Cardiac septum (tissue), 1 donor: ENCODE results near the gene PTTG1. TPM values are rescaled to one million over a fixed set of nuclear protein-coding genes. Genes with fewer than 3 reads are reported as not detected.

Source experiments
- DNase-seq: peaks from one replicate; pipeline ENCODE4 v3.0.0-alpha.2; 2020; ENCODE audit warnings: low spot score
- intact Hi-C: fragments of 100-400 bp; cut with DNase I; formaldehyde crosslinking; loops from one replicate; pipeline ENCODE4 v1.14.0; 2022
- microRNA-seq: library from miRNA; unstranded; fragments of <30 nt; microRNA quantifications from one replicate; pipeline ENCODE4 v1.2.0, GENCODE V29; 2020
- total RNA-seq: library from RNA; stranded (reverse); fragmentation: NEBNext Ultra II Directional; extraction: Animal tissue kit (Norgen Biotek cat#: 25700); gene quantifications from one replicate; pipeline ENCODE4 v1.2.1, GENCODE V29; 2021
- donor health status: DM: no; HTN: no; CAD: no.

The PTTG1 gene
- total RNA-seq, 1 donor from 2014 or later = 1.0 TPM

DNA sequence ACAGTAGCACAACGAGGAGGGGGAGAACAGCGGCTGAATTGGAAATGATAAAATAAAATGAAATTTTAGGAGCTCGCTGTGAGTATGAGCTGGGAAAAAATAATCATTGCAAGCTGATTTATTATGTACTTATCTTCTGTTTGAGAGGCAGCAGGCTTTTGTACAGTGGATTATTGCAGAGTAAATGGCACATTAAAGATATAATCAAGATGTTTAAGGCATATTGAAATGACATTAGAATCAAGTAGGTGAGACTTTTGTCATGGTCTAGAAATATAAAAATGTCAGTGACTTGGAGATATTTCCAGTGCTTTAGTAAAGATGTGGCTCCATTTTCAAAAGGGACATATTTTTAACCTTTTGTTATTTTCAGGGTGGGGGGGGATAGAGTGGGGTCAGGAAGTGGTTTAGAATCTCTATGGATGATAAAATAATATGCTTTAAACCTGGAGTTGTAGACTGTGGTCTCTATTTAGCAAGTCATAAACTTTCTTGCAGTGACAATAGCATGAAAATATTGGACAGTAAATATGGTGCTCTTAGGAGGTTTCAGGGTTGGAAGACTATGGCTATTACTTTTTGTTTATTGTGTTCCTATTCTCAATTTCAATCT is 46.8 kb downstream of the PTTG1 start:
- intact Hi-C loops = no loop called here

DNA sequence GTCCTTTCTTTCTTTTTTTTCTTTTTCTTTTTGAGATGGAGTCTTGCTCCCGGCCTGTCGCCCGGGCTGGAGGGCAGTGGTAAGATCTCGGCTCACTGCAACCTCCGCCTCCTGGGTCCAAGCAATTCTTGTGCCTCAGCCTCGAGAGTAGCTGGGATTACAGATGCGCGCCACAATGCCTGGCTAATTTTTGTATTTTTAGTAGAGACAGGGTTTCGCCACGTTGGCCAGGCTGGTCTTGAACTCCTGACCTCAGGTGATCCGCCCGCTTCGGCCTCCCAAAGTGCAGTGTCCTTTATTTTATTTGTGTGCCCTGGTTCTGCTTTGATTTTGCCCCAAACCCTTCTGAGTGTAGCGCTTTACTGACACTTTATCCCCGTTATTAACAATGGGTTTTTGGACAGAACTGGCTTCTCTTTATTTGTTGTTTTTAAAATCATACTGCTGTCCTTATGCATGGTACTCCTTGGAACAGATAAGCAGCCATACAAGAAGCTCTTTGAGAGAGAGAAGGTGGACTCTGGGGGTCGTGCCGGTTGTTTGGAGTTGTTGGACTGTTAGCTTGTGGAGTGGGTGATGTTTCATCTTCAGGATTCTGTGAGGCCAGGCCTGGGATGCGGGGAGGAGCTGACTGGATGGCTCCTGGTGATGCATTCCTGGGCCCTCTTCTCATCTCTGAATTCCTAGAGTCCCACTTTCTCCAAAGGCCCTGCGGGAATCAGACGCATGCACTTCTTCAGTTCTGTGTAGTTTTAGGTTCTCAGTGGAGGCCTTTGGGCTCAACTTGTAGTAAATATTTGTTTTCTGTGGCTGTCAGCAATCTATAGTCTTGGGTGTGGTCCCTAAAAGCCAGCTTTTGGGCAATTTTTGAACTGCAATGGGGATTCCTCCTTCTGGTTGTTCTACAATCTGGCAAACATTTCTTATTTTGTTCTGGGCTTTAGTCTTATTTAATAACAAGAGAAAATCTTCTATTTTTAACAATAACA is 47.8 kb downstream of the PTTG1 start:
- no peak for DNase-seq
- intact Hi-C loops = no loop called here

More for the DNA sequence above, 46.8 kb downstream of the PTTG1 start:
- no peak for DNase-seq

DNA sequence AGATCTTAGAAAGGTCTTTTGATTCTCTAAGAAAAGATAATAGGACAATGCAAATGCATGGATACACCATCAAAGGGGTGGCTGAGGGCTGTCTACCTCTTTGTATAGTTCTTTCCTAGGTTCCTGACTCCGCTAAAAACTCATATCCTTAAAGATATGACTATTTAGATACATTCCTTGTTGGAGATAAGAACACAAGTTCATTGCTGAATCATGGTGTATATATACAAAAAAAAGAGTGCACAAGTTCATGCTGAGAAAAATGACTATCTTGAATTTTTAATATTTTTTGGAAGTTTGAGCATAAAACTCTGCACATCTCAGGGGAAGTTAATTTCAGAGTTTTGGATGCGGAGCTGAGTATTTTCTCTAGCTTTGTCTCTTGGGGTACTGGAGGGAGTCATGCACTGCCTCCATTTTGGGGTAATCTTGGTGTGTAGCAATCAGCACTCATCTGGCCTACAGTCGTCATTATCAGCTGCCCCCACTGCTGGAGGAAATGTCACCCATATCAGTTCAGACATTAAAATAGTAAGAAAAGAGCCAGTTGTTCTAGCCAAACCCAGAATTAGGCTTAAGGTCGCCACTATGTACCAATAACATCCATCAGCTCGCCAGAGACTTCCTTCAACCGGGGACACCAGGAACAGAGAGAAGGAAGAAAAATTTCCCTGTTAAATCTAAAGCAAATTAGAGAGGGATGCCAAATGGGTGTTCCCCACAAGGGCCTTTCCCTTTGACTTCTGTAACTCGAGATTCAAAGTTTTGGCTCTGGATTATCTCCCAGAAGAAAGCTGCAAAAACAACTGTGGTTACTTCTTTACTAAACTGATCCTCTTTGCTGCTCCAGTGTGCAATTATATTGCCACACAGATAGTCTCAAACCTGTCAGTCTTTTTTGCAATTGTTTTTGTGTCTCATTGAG is 49.0 kb downstream of the PTTG1 start:
- intact Hi-C loops = no loop called here
- DNase-seq = no peak

GRCh38 chr5:160471761-160472160 is 50.1 kb downstream of the PTTG1 start:
- DNase-seq = no peak
- intact Hi-C loops = no loop called here

DNA sequence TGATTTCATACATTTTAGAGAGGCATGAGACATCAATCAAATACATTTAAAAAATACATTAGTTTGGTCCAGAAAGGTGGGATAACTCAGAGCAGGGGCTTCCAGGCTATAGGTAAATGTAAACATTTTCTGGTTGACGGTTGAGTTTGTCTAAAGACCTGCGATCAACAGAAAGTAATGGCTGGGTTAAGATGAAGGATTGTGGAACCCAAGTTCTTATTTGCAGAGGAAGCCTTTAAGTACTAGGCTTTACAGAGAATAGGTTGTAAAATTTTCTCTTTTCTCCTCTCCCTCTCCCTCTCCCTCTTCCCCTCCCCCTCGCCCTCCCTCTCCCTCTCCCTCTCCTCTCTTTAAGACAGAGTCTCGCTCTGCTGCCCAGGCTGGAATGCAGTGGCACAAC is 50.8 kb downstream of the PTTG1 start:
- intact Hi-C loops = no loop called here
- DNase-seq = no peak

DNA sequence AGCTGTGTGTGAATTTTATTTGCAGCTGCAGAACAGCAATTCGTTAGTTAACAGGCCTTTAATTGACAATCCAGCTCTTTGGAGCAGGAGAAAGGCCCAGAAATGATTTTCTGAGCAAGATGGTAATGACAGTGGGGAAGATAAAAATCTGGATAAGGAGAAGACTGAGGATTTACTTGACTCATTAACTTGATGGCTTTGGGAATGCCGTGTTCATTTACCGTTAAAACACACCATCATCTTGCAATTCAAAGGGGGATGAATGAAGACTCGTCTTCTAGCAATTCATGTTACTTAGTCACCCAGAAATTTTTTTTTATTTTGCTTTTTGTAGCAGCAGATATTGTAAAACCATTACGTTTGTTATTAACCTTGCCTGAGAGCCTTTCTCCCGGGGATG is 52.0 kb downstream of the PTTG1 start:
- intact Hi-C loops = no loop called here

DNA sequence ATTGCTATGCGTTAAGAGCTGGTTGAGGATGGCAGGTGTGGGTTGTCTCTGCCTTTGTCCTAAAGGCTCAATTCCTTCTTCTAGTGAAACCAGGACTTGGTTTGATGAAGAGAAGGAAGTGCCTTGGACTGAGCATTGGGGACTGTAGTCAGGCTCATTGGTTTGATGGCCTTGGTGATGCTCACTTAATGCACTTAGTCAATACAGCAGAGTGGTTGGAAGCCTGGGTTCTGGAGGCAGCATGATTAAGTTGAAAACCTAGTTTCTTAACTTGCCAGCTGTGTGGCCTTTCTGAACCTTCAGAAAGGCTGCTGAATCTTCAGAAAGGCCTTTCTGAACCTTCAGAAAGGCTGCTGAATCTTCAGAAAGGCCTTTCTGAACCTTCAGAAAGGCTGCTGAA is 52.4 kb downstream of the PTTG1 start:
- DNase-seq = no peak

More for the DNA sequence above, 52.0 kb downstream of the PTTG1 start:
- no peak for DNase-seq

GRCh38 chr5:160475864-160476438 is 54.3 kb downstream of the PTTG1 start:
- DNase-seq = no peak
- intact Hi-C loops = no loop called here

More for the DNA sequence above, 52.4 kb downstream of the PTTG1 start:
- intact Hi-C loops = no loop called here

GRCh38 chr5:160477266-160477970 is 55.8 kb downstream of the PTTG1 start:
- intact Hi-C loops = no loop called here
- DNase-seq = no peak

DNA sequence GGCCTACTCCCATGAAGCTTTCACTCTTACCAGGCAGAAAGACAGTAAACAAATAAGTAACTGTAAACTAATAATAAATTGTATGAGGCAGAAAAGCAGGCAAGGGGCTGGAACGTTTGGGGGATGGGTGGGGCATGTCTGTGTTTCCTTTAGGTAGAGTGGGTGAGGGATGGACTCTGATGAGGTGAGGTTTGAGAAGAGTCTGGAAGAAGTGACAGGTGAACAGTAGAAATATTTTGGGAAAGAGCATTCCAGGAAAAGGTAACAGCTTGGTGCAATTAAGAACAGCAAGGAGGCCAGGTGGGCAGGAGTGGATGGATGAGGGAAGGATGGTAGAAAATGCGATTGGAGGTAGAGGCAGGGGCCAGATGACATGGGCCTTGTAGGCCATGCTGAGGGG is 56.5 kb downstream of the PTTG1 start:
- intact Hi-C loops = no loop called here
- DNase-seq = no peak

Small RNA genes lying within 50 kb of the gene (microRNA-seq; reads per million reads assigned to microRNA genes)
- gene MIR3142 = not detected

Other genes starting within 250 kb of the PTTG1 start
- not detected for gene FABP6, start 192.3 kb upstream of the PTTG1 start, total RNA-seq
- 6.3 TPM for gene CCNJL, start 109.3 kb upstream of the PTTG1 start, total RNA-seq
- gene C1QTNF2, start 51.2 kb upstream of the PTTG1 start, total RNA-seq = 1.3 TPM
- gene FAM200C, start 21.8 kb upstream of the PTTG1 start, total RNA-seq = 3.3 TPM
- gene SLU7, start 2.8 kb upstream of the PTTG1 start, total RNA-seq = 50.5 TPM